Fibroblast of skin of left biceps (primary cell): Measurements from ENCODE around the gene RAB40AL.
"Not testable (repeated sequence)": the region's sequence is repeated elsewhere in the genome, so short reads cannot be mapped to it uniquely, and the experiment has no call there.

ENCODE experiments used
- DNase-seq, 2 experiments: peaks; one replicate each; pipeline ENCODE4 v3.0.0-alpha.2; 2013; ENCODE audit warnings: low read depth in 2 of 2

RAB40AL gene

GRCh38 chrX:102936972-102937371 lies at the start of gene RAB40AL:
TSS of gene RAB40AL (plus strand) at chrX:102937272. CDS start at chrX:102937319, 47 bp downstream.
- DNase-seq: not testable (repeated sequence)

GRCh38 chrX:102887687-102888086 lies 49.4 kb upstream of the RAB40AL start:
- DNase-seq: no peak

- peak in 1 of 2 experiments; percentile 2 for DNase-seq
Measured at GRCh38 chrX:102892103-102892502, 45.0 kb upstream of the RAB40AL start.

- peak; percentile 37 to 47 for DNase-seq
Measured at GRCh38 chrX:102899940-102900916, 36.8 kb upstream of the RAB40AL start.

- no peak for DNase-seq
Measured at GRCh38 chrX:102902355-102902754, 34.7 kb upstream of the RAB40AL start.

- no peak for DNase-seq
Measured at GRCh38 chrX:102930990-102931756, 5.9 kb upstream of the RAB40AL start.

- DNase-seq: no peak
Measured at GRCh38 chrX:102934624-102935023, 2.4 kb upstream of the RAB40AL start.

- DNase-seq: no peak
Measured at GRCh38 chrX:102950908-102951866, 14.1 kb downstream of the RAB40AL start.

- DNase-seq: no peak
Measured at GRCh38 chrX:102957751-102958150, 20.7 kb downstream of the RAB40AL start.

- no peak for DNase-seq
Measured at GRCh38 chrX:102958794-102959193, 21.7 kb downstream of the RAB40AL start.

GRCh38 chrX:102959471-102959870 lies 22.4 kb downstream of the RAB40AL start:
- DNase-seq: no peak

GRCh38 chrX:102963955-102964354 lies 26.9 kb downstream of the RAB40AL start:
- DNase-seq: no peak

GRCh38 chrX:102964940-102965339 lies 27.9 kb downstream of the RAB40AL start:
- no peak for DNase-seq

GRCh38 chrX:102966701-102967100 lies 29.6 kb downstream of the RAB40AL start:
- no peak for DNase-seq

- DNase-seq: no peak
Measured at GRCh38 chrX:102968216-102968615, 31.1 kb downstream of the RAB40AL start.

- not testable (repeated sequence) for DNase-seq
Measured at GRCh38 chrX:102971536-102971935, 34.5 kb downstream of the RAB40AL start.

- DNase-seq: no peak
Measured at GRCh38 chrX:102975016-102975415, 37.9 kb downstream of the RAB40AL start.

- no peak for DNase-seq
Measured at GRCh38 chrX:102976286-102976685, 39.2 kb downstream of the RAB40AL start.

GRCh38 chrX:102976793-102977495 lies 39.9 kb downstream of the RAB40AL start:
- DNase-seq: no peak

- DNase-seq: no peak
Measured at GRCh38 chrX:102978594-102978993, 41.5 kb downstream of the RAB40AL start.

GRCh38 chrX:102979536-102979935 lies 42.5 kb downstream of the RAB40AL start:
- DNase-seq: no peak
